HS-27A (cell line): ENCODE measurements around the gene G6PD.
"Not testable (repeated sequence)": the region's sequence is repeated elsewhere in the genome, so short reads cannot be mapped to it uniquely, and the experiment has no call there.

Experiments
- DNase-seq: peaks from one replicate; pipeline ENCODE4 v3.0.0-alpha.2; 2012; ENCODE audit warnings: low read depth, missing footprints

G6PD gene

DNA sequence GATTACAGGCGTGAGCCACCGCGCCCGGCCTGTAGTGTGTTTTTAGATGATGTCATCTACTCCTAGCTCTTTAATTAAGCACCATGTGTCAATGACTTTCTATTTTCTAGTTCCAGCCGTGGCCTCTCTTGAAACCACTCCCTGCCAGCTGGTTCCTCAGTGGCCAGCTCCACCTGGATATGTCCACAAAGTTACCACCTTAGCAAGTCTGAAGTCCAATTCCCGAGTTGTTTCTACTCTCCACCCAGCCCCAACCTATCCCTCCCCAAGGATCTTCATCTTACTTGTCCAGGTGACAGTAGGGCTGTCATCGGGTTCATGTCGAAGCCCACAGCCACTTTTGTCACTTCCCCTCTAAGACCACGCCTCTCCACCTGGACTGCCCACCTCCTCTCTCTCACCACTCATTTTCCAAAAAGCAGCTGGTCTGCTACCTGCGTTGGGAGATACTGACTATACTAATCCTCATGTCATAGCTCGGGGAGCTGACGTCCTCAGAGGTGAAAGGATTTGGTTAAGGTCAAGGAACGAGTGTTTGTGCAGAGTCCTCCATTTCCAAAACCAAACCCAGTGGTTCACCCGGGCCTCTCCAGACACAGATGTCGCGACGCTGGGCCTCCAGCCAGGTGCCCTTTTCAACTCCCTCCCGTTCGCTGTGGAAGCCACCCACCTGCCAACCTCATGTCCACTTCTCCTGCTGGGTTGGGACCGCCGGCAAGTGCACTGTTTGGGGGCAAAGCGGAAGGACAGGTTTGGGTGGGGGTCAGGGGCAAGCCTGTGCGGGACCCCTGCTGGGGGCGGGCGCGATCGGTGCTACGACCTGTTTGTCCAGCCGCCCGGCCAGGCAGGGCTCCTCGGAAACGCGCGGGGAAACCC, 31.3 kb downstream of the G6PD start:
- no peak for DNase-seq

DNA sequence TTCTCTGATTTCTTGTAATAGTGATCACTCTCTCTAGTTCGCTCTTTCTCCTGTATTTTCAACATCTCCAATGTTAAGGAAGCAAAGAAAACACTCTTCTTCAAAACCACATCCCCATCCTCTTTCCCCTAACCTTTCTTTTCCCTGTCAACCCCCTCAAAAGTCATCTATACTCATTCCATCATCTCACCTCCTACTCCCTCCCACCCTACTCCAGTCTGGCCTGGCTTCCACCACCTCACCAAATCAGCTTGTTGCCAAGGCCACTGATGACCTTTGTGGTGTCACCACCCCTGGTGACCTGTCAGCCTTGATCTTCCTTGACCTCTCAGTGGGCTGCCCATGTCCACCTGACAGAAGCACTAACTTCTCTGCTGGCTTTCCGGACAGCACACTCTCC, 32.9 kb downstream of the G6PD start:
- DNase-seq, result no peak

DNA sequence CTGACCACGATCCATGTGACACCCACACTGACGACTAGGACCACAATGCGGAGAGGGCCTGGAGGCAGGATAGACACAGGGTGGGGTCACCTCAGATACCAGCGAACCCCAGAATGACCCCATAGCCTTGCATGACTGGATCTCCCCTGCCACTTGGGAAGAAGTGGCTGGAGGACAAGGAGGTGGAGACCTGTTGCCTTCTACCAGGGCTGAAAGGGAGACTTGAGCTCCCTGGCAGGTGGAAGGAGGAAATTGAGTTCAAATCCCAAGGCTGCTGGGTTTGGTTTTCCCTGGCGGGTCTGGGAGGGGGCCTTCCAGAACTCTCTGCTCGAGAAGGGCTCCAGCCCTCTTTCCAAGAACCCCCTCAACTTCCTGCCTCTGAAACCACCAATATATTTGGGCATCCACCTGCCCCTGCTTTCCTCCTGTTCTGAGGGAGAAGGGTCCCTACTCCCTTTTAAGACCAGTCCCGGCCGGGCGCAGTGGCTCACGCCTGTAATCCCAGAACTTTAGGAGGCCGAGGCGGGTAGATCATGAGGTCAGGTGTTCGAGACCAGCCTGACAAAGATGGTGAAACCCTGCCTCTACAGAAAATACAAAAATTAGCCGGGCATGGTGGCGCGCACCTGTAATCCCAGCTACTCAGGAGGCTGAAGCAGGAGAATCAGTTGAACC, 33.6 kb downstream of the G6PD start:
- no peak for DNase-seq

DNA sequence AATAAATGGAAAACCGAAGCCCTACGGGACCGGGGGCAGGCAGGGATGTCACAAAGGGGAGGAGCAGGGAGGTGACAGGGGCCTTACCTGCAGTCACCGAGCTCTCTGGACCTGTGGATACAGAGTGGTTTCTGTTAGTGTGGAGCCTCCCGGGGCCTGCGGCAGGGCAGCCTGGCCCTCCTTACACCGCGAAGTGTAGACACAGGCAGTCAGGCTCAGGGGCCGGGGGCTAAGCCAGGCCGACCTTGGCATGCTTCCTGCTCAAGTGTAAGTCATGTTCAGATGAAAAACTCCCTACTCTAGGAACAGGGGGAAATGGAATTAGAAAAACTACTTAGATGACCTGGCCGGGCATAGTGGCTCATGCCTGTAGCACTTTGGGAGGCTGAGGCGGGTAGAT, 34.9 kb downstream of the G6PD start:
- no peak for DNase-seq

DNA sequence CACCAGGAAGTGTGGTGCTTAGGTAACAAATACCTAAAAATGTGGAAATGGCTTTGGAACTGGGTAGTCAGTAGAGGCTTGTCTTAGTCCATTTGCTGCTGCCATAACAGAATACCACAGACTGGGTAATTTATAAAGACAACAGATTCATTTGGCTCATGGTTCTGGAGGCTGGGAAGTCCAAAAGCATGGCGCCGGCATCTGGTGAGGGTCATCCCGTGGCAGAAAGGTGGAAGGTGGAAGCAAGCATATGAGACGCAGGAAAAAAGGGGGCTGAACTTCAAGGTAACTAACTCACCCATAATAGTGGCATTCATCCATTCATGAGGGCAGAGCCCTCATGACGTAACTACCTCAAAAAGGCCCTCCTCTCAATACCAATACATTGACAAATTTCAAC, 37.2 kb downstream of the G6PD start:
- DNase-seq, result no peak

DNA sequence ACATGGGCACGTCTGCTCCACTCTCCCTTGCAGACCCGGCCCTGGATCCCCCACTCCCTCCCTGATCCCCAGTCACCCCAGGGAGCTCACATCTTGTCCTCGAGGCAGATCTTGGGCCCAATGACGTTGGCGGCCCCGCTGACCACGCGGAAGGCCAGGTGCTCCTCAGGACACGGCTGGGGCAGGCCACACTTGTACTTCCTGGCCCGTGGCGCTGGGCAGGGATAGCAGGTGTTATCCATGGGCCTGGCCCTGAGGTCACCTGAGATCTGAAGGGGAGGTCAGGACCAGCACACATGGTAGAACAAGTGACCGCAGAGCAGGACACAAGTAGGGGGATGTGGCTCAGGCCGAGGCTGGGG, 38.3 kb downstream of the G6PD start:
- no peak for DNase-seq

DNA sequence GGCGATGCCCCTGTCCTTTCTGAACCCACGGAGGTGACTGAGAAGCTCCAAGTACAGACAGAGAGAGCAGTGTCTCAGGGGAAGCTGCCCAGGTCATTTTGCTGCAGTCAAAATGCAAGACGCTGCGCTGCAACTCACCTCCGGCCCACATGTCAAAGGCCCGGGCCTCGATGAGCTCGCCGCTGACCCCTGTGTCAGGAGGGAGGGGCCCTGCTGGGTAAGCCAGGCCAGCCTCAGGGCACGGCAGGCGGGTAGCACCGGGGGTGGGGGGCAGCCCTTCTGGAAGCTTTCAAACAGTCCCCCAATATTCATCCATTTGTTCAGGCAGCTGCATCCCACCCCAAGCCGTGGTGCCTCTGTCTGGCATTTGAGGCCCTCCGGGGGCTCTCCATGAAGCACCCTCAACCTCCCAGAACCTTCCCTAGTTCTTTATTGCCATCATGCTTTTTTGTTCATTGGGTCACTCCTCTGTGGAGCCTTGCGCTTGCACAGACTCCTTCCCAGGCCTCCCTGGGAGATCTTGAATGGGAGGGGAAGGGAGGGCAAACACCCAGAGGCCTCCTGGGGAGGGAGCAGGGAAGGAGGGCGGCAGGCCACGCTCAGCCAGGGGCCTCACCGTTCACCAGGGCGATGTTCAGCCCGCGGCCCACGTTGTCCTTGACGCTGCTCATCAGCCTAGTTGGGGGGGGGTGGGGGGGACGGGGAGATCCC, 38.8 kb downstream of the G6PD start:
- no peak for DNase-seq

DNA sequence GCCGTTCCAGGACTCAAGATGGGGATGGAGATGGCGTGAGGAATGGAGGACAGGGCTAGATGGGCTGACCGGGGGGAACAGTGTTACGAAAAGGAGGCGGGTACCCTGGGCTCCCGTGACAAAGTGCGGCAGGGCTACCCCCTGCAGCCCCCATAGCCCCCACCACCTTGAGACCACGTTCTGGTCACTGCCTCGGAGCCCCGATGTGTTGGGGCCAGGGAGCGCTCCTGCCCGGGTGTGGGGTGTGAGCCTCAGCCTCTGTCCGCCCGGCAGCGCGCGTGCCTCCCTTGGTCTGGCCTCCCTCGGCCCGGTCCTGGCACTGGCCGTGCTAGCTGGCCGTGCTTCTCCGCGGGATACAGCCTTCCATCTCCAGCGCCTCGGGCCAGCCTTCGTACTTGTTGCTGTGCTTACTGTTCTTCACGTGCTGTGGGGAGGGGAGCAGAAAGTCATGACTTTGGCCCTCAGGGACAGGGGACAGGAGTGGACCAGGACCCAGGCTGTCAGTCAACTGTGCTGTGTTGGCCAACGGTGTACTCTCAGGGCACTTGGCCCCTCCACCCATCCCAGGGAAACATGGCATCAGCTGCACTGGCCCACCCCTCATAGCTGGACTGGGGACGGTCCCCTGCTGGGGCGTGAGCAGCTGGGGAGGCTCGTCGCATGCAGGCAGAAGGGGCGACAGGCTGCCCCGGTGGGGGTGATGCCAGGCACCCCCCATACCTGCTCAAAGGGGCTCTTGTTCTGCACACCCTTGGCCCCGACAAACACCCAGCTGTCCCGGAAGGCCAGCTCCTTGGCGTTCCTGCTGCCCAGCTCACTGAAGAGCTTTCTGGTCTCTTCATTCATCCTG, 39.9 kb downstream of the G6PD start:
- no peak for DNase-seq

DNA sequence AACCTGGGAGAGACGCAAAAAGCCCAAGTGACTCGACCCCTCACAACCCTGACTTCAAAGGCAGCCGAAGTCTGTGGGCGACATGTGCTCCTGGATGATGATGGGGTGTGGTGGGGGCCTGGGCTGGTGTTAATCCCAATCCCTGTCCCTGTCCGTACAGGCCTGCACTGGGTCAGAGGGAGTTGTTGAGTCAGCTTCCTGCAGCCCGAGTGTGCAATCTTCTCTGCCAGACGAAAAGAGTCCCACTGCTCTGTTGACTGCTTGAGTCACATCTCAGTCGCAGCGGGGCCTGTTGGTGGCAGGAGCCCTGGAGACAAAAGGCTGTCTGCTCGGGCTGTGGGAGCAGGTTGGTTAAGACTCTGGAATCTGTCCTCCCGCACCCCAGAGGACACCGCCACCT, 40.9 kb downstream of the G6PD start:
- DNase-seq, result no peak

DNA sequence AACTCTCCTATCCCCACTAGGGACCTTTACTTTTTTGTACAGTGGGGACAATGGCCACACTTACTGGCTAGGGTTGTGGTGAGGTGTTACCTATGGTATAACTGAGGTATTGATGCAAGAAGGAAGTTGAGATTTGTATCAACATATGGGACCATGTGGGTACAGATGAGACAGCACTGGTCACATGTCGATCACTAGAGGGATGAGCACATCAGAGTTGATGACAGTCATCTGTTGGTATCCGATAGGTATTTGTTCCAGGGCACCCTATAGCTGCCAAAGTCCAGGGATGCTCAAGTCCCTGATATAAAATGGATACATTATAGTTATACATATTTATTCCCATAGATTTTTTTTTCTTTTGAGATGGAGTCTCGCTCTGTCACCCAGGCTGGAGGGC, 43.7 kb downstream of the G6PD start:
- DNase-seq, result no peak

DNA sequence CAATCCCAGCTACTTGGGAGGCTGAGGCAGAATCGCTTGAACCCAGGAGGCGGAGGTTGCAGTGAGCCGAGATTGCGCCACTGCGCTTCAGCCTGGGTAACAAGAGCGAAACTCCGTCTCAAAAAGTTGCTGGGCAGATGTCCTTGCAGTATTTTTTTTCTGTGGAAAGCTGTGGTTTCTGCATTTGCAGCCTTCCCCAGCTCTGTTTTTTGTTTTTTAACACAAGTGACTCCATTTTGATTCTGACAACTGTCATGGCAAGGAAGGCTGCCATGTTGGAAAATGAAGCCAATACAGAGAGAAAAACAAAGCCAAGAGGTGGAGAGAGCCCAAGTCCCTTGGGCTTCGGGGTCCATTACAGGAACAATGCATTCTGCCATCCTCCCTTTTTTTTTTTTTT, 44.5 kb downstream of the G6PD start:
- DNase-seq, result no peak

DNA sequence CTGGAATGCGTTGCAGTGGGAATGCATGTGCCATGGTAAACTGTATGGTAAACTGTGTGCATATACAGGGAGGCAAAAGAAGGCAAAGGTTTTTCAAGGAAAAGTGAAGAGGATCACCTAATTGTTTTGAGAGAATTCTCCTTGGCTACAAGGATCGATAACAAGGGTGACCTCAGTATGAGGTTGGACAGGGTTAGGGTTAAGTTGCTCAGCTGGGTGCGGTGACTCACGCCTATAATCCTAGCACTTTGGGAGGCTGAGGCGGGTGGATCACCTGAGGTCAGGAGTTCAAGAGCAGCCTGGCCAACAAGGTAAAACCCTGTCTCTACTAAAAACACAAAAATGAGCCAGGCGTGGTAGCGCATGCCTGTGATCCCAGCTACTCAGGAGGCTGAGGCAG, 45.2 kb downstream of the G6PD start:
- not testable (repeated sequence) for DNase-seq

DNA sequence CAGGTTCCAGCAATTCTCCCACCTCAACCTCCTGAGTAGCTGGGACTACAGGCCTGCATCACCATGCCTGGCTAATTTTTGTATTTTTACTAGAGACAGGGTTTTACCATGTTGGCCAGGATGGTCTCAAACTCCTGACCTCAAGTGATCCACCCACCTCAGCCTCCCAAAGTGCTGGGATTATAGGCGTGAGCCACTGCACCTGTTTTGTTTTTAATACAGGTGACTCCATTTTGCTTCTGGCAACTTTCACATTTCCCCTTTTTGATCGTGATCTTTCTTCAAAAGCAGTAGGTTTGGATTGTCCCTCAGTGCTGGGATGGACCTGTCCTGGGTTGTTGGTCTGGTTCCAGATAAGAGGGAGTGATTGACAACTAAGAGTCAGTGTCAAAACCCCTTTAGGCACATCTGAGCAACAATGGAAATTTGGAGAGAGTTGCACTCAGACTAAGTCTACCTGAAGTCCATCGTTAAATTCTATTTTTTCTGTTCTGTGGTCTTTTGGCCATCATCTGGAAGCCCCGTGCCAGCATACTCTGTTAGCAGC, 50.0 kb downstream of the G6PD start:
- DNase-seq, result not testable (repeated sequence)

DNA sequence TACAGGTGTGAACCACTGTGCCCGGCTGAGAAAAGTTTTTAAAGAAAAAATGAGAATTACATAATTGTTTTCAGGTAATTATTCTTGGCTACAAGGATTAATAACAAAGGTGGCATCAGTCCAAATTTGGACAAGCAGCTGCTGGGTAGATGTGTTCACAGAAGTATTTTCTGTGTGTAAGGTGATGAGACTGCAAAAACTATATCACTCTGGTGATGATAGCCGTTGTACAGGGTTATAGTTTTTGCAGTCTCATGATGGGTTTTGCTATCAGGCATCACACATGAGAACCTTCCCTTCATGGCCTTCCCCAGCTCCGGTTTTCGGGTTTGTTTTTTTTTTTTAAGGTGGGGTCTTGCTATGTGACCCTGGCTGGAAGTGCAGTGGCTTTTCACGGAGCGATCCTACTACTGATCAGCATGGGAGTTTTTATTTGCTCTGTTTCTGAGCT, 51.1 kb downstream of the G6PD start:
- DNase-seq, result no peak

DNA sequence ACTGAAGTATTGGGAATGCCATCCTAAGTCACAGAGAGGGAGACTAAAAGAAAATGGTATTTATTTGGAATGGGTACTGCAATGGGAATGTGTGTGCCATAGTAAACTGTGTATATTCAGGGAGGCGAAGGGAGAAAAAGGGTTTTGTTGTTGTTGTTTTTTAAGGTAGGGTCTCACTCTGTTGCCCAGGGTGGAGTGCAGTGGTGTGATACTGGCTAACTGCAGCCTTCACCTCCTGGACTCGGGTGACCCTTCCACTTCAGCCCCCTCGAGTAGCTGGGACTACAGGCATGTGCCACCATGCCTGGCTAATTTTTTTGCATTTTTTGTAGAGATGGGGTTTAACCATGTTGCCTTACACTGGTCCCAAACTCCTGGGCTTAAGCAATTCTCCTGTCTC, 51.9 kb downstream of the G6PD start:
- no peak for DNase-seq

DNA sequence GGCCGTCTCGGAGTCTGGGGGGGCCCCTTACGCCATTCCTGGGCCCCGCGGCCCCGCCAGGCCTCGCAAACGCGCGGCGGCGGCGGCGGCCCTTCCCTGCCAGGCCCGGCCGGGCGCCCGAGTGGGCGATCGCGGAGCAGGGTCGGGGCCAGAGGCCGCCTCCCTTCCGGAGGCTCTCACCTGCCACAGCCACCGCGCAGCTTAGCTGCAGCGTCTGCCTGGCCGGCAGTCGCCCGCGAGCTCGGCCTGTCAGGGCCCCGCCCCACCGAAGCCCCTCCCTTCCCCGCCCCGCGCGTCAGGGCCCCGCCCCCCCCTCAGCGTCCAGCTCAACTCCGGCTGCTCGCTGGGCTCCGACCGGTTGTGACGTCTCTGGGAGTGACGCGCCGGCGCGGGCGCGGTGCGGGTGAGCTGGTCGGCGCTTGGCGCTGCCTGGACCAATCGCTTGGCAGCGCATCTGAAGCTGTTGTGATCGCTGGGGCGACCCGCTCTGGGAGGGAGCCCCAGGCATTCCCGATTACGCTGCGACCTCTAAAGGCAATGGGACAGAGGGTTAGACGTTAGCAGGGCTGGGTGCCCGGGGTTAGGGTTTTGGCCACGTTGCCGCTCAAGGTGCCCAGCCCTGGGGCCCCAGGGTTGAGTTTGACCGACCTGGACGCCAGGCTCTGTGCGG, 56.1 kb downstream of the G6PD start, which contains the start of gene SLC10A3:
SLC10A3 (minus strand) TSS at position 216 of the 670 bp plus-strand sequence. CDS start 1,689 bp downstream, outside the sequence.
- DNase-seq, result peak; percentile 78

DNA sequence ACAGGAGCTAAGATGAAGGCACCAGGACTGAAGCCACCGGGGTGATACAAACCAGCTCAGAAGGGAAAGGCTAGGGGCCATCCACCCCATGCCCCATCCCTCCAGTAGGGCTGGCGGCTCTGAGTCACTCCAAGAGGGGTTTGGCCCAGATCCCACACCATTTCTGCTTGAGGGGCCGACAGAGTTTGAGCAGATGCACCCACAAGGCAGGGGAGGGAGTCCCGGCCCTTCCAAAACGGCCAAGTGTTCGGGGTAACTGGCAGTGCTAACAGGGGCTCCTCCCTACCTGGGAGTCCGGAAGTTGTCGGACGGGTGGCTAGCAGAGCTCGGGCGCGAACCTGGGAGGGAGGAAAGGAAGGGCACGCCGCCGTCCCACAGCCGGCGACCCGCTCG, 56.6 kb downstream of the G6PD start:
- DNase-seq, result peak; percentile 38

DNA sequence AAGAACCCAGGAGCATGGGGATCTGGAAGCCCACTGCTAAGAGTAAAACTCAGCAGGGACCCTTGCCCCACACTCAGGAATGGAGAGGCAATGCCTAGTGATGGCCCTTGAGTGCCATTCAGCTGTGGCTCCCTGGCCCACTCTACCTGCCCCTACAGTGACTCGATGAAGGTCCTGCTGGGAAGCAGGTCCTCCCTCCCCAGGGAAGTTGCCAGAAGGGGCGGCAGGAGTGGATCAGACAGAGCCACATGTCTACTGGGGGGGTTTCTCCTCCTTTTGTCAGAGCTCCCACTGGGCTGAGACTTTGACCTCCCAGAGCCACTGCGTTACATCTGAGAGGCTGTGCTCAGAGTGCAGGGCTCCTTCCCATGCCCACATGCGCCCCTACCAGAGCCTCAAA, 57.5 kb downstream of the G6PD start:
- DNase-seq, result no peak

DNA sequence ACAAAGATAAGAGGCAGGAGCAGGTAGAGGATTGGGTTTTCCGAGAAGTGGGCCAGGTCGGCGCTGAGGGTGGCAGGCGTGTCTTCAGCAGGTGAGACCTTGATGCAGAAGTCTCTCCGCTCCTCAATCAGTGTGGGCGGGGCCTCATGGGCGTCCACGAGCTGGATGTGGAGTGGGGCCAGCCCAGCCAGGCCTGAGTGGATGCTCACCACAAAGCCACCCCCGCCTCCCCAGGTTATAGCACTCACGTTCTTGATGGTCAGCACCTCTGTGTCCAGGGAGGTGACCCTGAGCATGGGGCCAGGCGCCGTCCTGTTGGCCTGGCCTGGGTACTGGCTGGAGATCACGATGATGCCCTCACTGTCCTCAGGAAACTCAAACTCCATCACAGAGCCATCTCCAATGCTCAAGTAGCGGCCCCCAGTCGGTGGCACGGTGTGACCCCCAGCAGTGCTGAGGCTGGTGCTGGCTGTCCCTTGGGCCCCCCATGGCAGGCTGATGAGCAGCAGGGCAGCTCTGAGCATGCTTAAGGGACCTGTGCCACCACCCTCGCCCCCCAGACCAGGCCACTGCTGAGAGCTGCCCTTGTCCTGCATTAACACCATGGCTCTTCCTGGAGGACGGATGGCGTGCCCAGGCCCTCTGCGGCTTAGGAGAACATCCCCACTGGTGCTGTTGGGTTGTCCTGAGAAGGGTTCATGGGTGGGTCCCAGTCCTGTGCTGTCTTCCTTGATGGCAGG, 58.1 kb downstream of the G6PD start:
- no peak for DNase-seq
